SK-N-MC (cell line): Measurements from ENCODE around the gene OBSCN.
"Not testable (repeated sequence)": the region's sequence is repeated elsewhere in the genome, so short reads cannot be mapped to it uniquely, and the experiment has no call there.

Experiments
- EZH2 ChIP-seq: fragments of 200-600 bp; sonication (generic); IDR thresholded peaks from one replicate; pipeline ENCODE4 v1.6.1; 2017; ENCODE audit warnings: antibody characterized with exemption
- FOXP2 ChIP-seq: optimal IDR thresholded peaks from 2 replicates; pipeline ENCODE3; 2011; ENCODE audit warnings: mild to moderate bottlenecking, moderate library complexity; ENCODE audit not compliant: insufficient read depth; ENCODE audit errors: extremely low read length, control extremely low read depth
- POLR2AphosphoS5 ChIP-seq: IDR thresholded peaks from 2 replicates; pipeline ENCODE4 v1.6.1; 2012; ENCODE audit warnings: mild to moderate bottlenecking, low read depth, low read length, borderline replicate concordance

- TF ChIP-seq EZH2, POLR2AphosphoS5, FOXP2: not testable (repeated sequence)
Measured at GRCh38 chr1:228188249-228188648, 19.6 kb upstream of the OBSCN start.
